HG03095 (cell line): ENCODE measurements around the gene FAM98B.

Source experiments
- ATAC-seq: cut with Tn5 transposase; IDR thresholded peaks from one replicate; pipeline ENCODE4 v1.9.1; 2021; ENCODE audit warnings: moderate library complexity; ENCODE audit not compliant: unreplicated experiment

Gene FAM98B

GRCh38 chr15:38534691-38535090, 80.8 kb downstream of the FAM98B start:
- ATAC-seq, result no peak

GRCh38 chr15:38535491-38536200, 81.7 kb downstream of the FAM98B start:
- ATAC-seq, result no peak

- no peak for ATAC-seq
Observed at GRCh38 chr15:38536201-38536676, 82.3 kb downstream of the FAM98B start.
